ENCODE measurements around the gene CLIP2. TPM values are rescaled to one million over a fixed set of nuclear protein-coding genes. Genes with fewer than 3 reads are reported as not detected.

CLIP2 gene
- 20.1 TPM for polyA plus RNA-seq (2013, experiment 1 of 2)
- 18.7 TPM for polyA plus RNA-seq (2013, experiment 2 of 2)

GRCh38 chr7:74289018-74289658 lies at the start of gene CLIP2:
Gene CLIP2 (plus strand): TSS chr7:74289407. CDS start chr7:74317547, 28,140 bp downstream.
- peak within 1 kb of the TSS; percentile 76 for H3K4ac ChIP-seq (ENCODE audit: low read length)
- H2BK5ac ChIP-seq (ENCODE audit: low read length), result peak within 1 kb of the TSS; percentile 87
- H3K9ac ChIP-seq (ENCODE audit: low read depth, low read length, poor library complexity), result peak within 1 kb of the TSS; percentile 92
- peak within 1 kb of the TSS; percentile 93 to 96 for H3K4me3 ChIP-seq (ENCODE audit: low read length in 2 of 2)
- H3K27me3 ChIP-seq (ENCODE audit: control insufficient read depth in 3 of 3, insufficient read depth in 3 of 3, low read depth in 1 of 3, low read length in 3 of 3), result peaks cover 0 to 8% (median 0%) of the 10 kb centered on the region in 3 experiments
- peak within 1 kb of the TSS; percentile 98 for H3K23ac ChIP-seq (ENCODE audit: low read depth, low read length, poor library complexity)
- peak within 1 kb of the TSS; percentile 91 for H2BK15ac ChIP-seq (ENCODE audit: low read length)
- H4K8ac ChIP-seq (ENCODE audit: low read depth, low read length), result peak within 1 kb of the TSS; percentile 78
- H3K9me3 ChIP-seq (replicated peaks in 1 of 2; ENCODE audit: control insufficient read depth in 2 of 2, insufficient read depth in 1 of 2, low read depth in 1 of 2, low read length in 2 of 2), result no peaks in the 10 kb centered on the region
- H3K4me2 ChIP-seq (ENCODE audit: insufficient read depth, low read length, poor library complexity, severe bottlenecking), result peak within 1 kb of the TSS; percentile 89
- peak; percentile 70 for DNase-seq (ENCODE audit: low spot score)
- peak within 1 kb of the TSS; percentile 99 for H2BK12ac ChIP-seq (ENCODE audit: low read length)
- no peak within 1 kb of the TSS for H4K91ac ChIP-seq (ENCODE audit: low read depth, low read length, poor library complexity)
- H2BK120ac ChIP-seq (ENCODE audit: low read depth, low read length), result peak within 1 kb of the TSS; percentile 89
- H3K36me3 ChIP-seq (replicated peaks in 1 of 2; ENCODE audit: control insufficient read depth in 2 of 2, insufficient read depth in 2 of 2, low read length in 2 of 2), result no peaks in the 10 kb centered on the region
- H3K18ac ChIP-seq (ENCODE audit: low read length), result peak within 1 kb of the TSS; percentile 99
- H3K14ac ChIP-seq (ENCODE audit: low read length), result peak within 1 kb of the TSS; percentile 87
- H3K4me1 ChIP-seq (ENCODE audit: control insufficient read depth in 2 of 2, insufficient read depth in 1 of 2, low read depth in 1 of 2, low read length in 2 of 2), result peaks cover 24 to 27% of the 10 kb centered on the region in 2 donors
- H3K79me1 ChIP-seq (ENCODE audit: low read depth, low read length), result peaks cover 15% of the 10 kb centered on the region
- H2AFZ ChIP-seq (ENCODE audit: low read length), result peak within 1 kb of the TSS; percentile 94
- no CpG with 5 or more reads among the region's 67 CpGs for WGBS, 2 donors (ENCODE audit: extremely low coverage in 2 of 2, insufficient read length in 2 of 2, insufficient replicate concordance in 1 of 2)
- H3K27ac ChIP-seq (replicated peaks; ENCODE audit: low read length), result no peak within 1 kb of the TSS
- H2AK5ac ChIP-seq (ENCODE audit: low read depth, low read length), result peak within 1 kb of the TSS; percentile 97

DNA sequence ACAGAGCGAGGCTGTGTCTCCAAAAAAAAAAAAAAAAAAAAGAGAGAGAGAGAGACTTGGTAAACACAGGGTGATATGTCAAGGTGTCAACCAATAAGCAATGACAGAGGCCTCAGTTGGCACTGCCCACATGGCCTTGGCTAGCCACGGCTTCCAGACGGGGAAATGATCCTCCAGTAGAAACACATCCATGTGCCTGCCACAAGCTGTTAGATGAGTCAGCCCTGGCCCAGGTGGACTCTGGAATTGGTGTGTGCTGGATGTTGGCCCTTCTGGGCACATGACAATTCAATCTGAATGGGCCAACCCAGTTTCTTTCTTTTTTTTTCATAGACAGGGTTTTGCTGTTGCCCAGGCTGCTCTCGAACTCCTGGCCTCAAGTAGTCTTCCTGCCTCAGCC lies 48.7 kb upstream of the CLIP2 start:
- H3K4ac ChIP-seq (ENCODE audit: low read length), result no peak overlapping the region
- no peak overlapping the region for H3K23ac ChIP-seq (ENCODE audit: low read depth, low read length, poor library complexity)
- peaks cover 55 to 98% of the 10 kb centered on the region in 2 donors for H3K36me3 ChIP-seq (replicated peaks in 1 of 2; ENCODE audit: control insufficient read depth in 2 of 2, insufficient read depth in 2 of 2, low read length in 2 of 2)

GRCh38 chr7:74242122-74242443 lies 47.1 kb upstream of the CLIP2 start:
- Histone ChIP-seq H2BK5ac (ENCODE audit: low read length) (no peak overlapping the region), H3K4me3 (ENCODE audit: low read length in 2 of 2) (no peak overlapping the region), H3K4ac (ENCODE audit: low read length) (no peak overlapping the region), H3K18ac (ENCODE audit: low read length) (no peak overlapping the region), H2BK120ac (ENCODE audit: low read depth, low read length) (no peak overlapping the region), H3K4me1 (ENCODE audit: control insufficient read depth in 2 of 2, insufficient read depth in 1 of 2, low read depth in 1 of 2, low read length in 2 of 2) (no peaks in the 10 kb centered on the region), H2BK15ac (ENCODE audit: low read length) (no peak overlapping the region), H3K36me3 (replicated peaks in 1 of 2; ENCODE audit: control insufficient read depth in 2 of 2, insufficient read depth in 2 of 2, low read length in 2 of 2) (peaks cover 46 to 93% of the 10 kb centered on the region in 2 donors), H2AFZ (ENCODE audit: low read length) (no peak overlapping the region), H3K9me3 (replicated peaks in 1 of 2; ENCODE audit: control insufficient read depth in 2 of 2, insufficient read depth in 1 of 2, low read depth in 1 of 2, low read length in 2 of 2) (peaks cover 0 to 2% of the 10 kb centered on the region in 2 donors), H3K27ac (replicated peaks; ENCODE audit: low read length) (no peak overlapping the region), H2AK5ac (ENCODE audit: low read depth, low read length) (no peak overlapping the region), H3K14ac (ENCODE audit: low read length) (no peak overlapping the region), H3K4me2 (ENCODE audit: insufficient read depth, low read length, poor library complexity, severe bottlenecking) (no peak overlapping the region), H3K9ac (ENCODE audit: low read depth, low read length, poor library complexity) (no peak overlapping the region), H3K27me3 (ENCODE audit: control insufficient read depth in 3 of 3, insufficient read depth in 3 of 3, low read depth in 1 of 3, low read length in 3 of 3) (no peaks in the 10 kb centered on the region), H3K23ac (ENCODE audit: low read depth, low read length, poor library complexity) (no peak overlapping the region), H4K8ac (ENCODE audit: low read depth, low read length) (no peak overlapping the region), H2BK12ac (ENCODE audit: low read length) (no peak overlapping the region), H3K79me1 (ENCODE audit: low read depth, low read length) (no peaks in the 10 kb centered on the region), H4K91ac (ENCODE audit: low read depth, low read length, poor library complexity) (no peak overlapping the region)
- DNase-seq (ENCODE audit: low spot score), result no peak
- WGBS, 2 donors (ENCODE audit: extremely low coverage in 2 of 2, insufficient read length in 2 of 2, insufficient replicate concordance in 1 of 2), result no CpG with 5 or more reads among the region's 6 CpGs

More for the DNA sequence above, 48.7 kb upstream of the CLIP2 start:
- no peak overlapping the region for H2BK12ac ChIP-seq (ENCODE audit: low read length)
- no peak overlapping the region for H4K91ac ChIP-seq (ENCODE audit: low read depth, low read length, poor library complexity)
- H3K4me2 ChIP-seq (ENCODE audit: insufficient read depth, low read length, poor library complexity, severe bottlenecking), result no peak overlapping the region
- no peaks in the 10 kb centered on the region for H3K27me3 ChIP-seq (ENCODE audit: control insufficient read depth in 3 of 3, insufficient read depth in 3 of 3, low read depth in 1 of 3, low read length in 3 of 3)
- H3K27ac ChIP-seq (replicated peaks; ENCODE audit: low read length), result no peak overlapping the region
- H3K79me1 ChIP-seq (ENCODE audit: low read depth, low read length), result no peaks in the 10 kb centered on the region
- H3K9me3 ChIP-seq (replicated peaks in 1 of 2; ENCODE audit: control insufficient read depth in 2 of 2, insufficient read depth in 1 of 2, low read depth in 1 of 2, low read length in 2 of 2), result peaks cover 0 to 2% of the 10 kb centered on the region in 2 donors
- no peaks in the 10 kb centered on the region for H3K4me1 ChIP-seq (ENCODE audit: control insufficient read depth in 2 of 2, insufficient read depth in 1 of 2, low read depth in 1 of 2, low read length in 2 of 2)
- no peak overlapping the region for H3K14ac ChIP-seq (ENCODE audit: low read length)
- H2BK15ac ChIP-seq (ENCODE audit: low read length), result no peak overlapping the region
- no CpG with 5 or more reads among the region's 4 CpGs for WGBS, 2 donors (ENCODE audit: extremely low coverage in 2 of 2, insufficient read length in 2 of 2, insufficient replicate concordance in 1 of 2)
- no peak overlapping the region for H2AK5ac ChIP-seq (ENCODE audit: low read depth, low read length)
- H4K8ac ChIP-seq (ENCODE audit: low read depth, low read length), result no peak overlapping the region
- no peak overlapping the region for H3K18ac ChIP-seq (ENCODE audit: low read length)
- H2BK5ac ChIP-seq (ENCODE audit: low read length), result no peak overlapping the region
- no peak overlapping the region for H2BK120ac ChIP-seq (ENCODE audit: low read depth, low read length)
- H3K9ac ChIP-seq (ENCODE audit: low read depth, low read length, poor library complexity), result no peak overlapping the region
- no peak for DNase-seq (ENCODE audit: low spot score)
- no peak overlapping the region for H3K4me3 ChIP-seq (ENCODE audit: low read length in 2 of 2)
- H2AFZ ChIP-seq (ENCODE audit: low read length), result no peak overlapping the region

DNA sequence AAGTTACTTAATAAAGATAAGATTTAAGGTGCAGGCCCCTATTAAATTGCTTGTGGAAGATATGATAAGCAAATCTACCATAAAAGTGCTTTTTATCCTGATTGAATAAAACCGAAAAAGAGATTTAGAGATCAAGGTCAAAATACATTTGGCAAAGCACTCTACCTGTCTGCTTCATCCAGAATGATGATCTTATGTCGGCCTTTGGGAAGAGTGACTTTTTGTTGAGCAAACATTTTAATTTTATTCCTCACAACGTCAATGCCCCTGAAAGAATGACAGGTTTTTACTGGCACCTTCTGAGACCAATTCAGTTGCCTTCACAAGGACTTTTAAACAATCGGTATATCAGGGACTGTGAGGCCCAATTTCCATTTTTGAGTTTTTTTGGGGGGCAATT lies 42.7 kb upstream of the CLIP2 start:
- H4K91ac ChIP-seq (ENCODE audit: low read depth, low read length, poor library complexity), result no peak overlapping the region
- no peak overlapping the region for H3K27ac ChIP-seq (replicated peaks; ENCODE audit: low read length)
- peaks cover 39 to 93% of the 10 kb centered on the region in 2 donors for H3K36me3 ChIP-seq (replicated peaks in 1 of 2; ENCODE audit: control insufficient read depth in 2 of 2, insufficient read depth in 2 of 2, low read length in 2 of 2)
- no peak overlapping the region for H2BK120ac ChIP-seq (ENCODE audit: low read depth, low read length)
- no peak overlapping the region for H2BK15ac ChIP-seq (ENCODE audit: low read length)
- no peak overlapping the region for H3K4ac ChIP-seq (ENCODE audit: low read length)
- no peak for DNase-seq (ENCODE audit: low spot score)
- H3K9ac ChIP-seq (ENCODE audit: low read depth, low read length, poor library complexity), result no peak overlapping the region
- H3K27me3 ChIP-seq (ENCODE audit: control insufficient read depth in 3 of 3, insufficient read depth in 3 of 3, low read depth in 1 of 3, low read length in 3 of 3), result no peaks in the 10 kb centered on the region
- no peak overlapping the region for H3K4me3 ChIP-seq (ENCODE audit: low read length in 2 of 2)
- H3K23ac ChIP-seq (ENCODE audit: low read depth, low read length, poor library complexity), result no peak overlapping the region
- H3K79me1 ChIP-seq (ENCODE audit: low read depth, low read length), result no peaks in the 10 kb centered on the region
- no peak overlapping the region for H4K8ac ChIP-seq (ENCODE audit: low read depth, low read length)
- no peaks in the 10 kb centered on the region for H3K9me3 ChIP-seq (replicated peaks in 1 of 2; ENCODE audit: control insufficient read depth in 2 of 2, insufficient read depth in 1 of 2, low read depth in 1 of 2, low read length in 2 of 2)
- H2BK12ac ChIP-seq (ENCODE audit: low read length), result no peak overlapping the region
- no CpG with 5 or more reads among the region's 4 CpGs for WGBS, 2 donors (ENCODE audit: extremely low coverage in 2 of 2, insufficient read length in 2 of 2, insufficient replicate concordance in 1 of 2)
- H2AFZ ChIP-seq (ENCODE audit: low read length), result no peak overlapping the region
- no peak overlapping the region for H3K4me2 ChIP-seq (ENCODE audit: insufficient read depth, low read length, poor library complexity, severe bottlenecking)
- no peak overlapping the region for H2AK5ac ChIP-seq (ENCODE audit: low read depth, low read length)
- no peak overlapping the region for H3K18ac ChIP-seq (ENCODE audit: low read length)
- H3K14ac ChIP-seq (ENCODE audit: low read length), result no peak overlapping the region
- H3K4me1 ChIP-seq (ENCODE audit: control insufficient read depth in 2 of 2, insufficient read depth in 1 of 2, low read depth in 1 of 2, low read length in 2 of 2), result no peaks in the 10 kb centered on the region
- no peak overlapping the region for H2BK5ac ChIP-seq (ENCODE audit: low read length)

Measured in neuronal stem cell (in vitro differentiated cells).